AG09309 (cell line): Measurements from ENCODE around the gene UAP1L1.

Experiments used
- DNase-seq: peaks from one replicate; pipeline ENCODE4 v3.0.0-alpha.2; 2010; ENCODE audit warnings: low read depth
- H3K4me3 ChIP-seq: 2 replicates; pipeline ENCODE4 v1.5.1; 2011; ENCODE audit warnings: mild to moderate bottlenecking, low read depth, low read length, moderate library complexity; ENCODE audit not compliant: control insufficient read depth
- CTCF ChIP-seq: IDR thresholded peaks from 2 replicates; pipeline ENCODE4 v1.5.1; 2011; ENCODE audit warnings: mild to moderate bottlenecking, low read depth, low read length, inconsistent platforms; ENCODE audit not compliant: insufficient read depth, control insufficient read depth; ENCODE audit errors: missing control alignments

Gene UAP1L1

GRCh38 chr9:137037035-137037434 is 40.3 kb upstream of the UAP1L1 start:
- no peak overlapping the region for H3K4me3 ChIP-seq
- TF ChIP-seq CTCF: no peak
- DNase-seq: no peak

GRCh38 chr9:137037483-137037882 is 39.8 kb upstream of the UAP1L1 start:
- no peak overlapping the region for H3K4me3 ChIP-seq
- TF ChIP-seq CTCF: no peak
- no peak for DNase-seq

- TF ChIP-seq CTCF: no peak
- no peak for DNase-seq
- H3K4me3 ChIP-seq: no peak overlapping the region
Measured at GRCh38 chr9:137038916-137039315, 38.4 kb upstream of the UAP1L1 start.

GRCh38 chr9:137039611-137040366 is 37.5 kb upstream of the UAP1L1 start:
- no peak for DNase-seq
- no peak for TF ChIP-seq CTCF
- H3K4me3 ChIP-seq: no peak overlapping the region

- no peak overlapping the region for H3K4me3 ChIP-seq
- no peak for TF ChIP-seq CTCF
- DNase-seq: no peak
Measured at GRCh38 chr9:137040568-137040967, 36.7 kb upstream of the UAP1L1 start.

- TF ChIP-seq CTCF: no peak
- no peak overlapping the region for H3K4me3 ChIP-seq
- DNase-seq: no peak
Measured at GRCh38 chr9:137041124-137041523, 36.2 kb upstream of the UAP1L1 start.
